AG04450 (cell line): ENCODE measurements around the gene ARHGAP15. TPM values are rescaled to one million over a fixed set of nuclear protein-coding genes. Genes with fewer than 3 reads are reported as not detected.

Experiments
- CTCF ChIA-PET: fragments of 300-600, 350-600 bp; formaldehyde crosslinking; extraction: SDS; loops from one replicate; lab custom pipeline; 2022; ENCODE audit warnings: antibody characterized with exemption, inconsistent platforms; lab: Charles Lee
- POLR2A ChIA-PET: fragments of 350-600 bp; formaldehyde crosslinking; extraction: SDS; loops from one replicate; lab custom pipeline; 2021; ENCODE audit warnings: antibody characterized with exemption, inconsistent platforms; lab: Yijun Ruan, JAX
- DNase-seq: peaks from one replicate; pipeline ENCODE4 v3.0.0-alpha.2; 2011; ENCODE audit warnings: low read depth, low spot score
- H3K27ac ChIP-seq: one replicate; pipeline ENCODE4 v1.5.1; 2012; ENCODE audit warnings: low read depth, low read length, control low read depth
- H3K27me3 ChIP-seq: one replicate; pipeline ENCODE4 v1.6.0; 2012; ENCODE audit warnings: low read length; ENCODE audit not compliant: control insufficient read depth, insufficient read depth
- H3K4me3 ChIP-seq: 2 replicates; pipeline ENCODE4 v1.5.1; 2011; ENCODE audit warnings: mild to moderate bottlenecking, low read depth, low read length, control low read depth
- H3K9me3 ChIP-seq: 2 replicates; pipeline ENCODE4 v1.5.1; 2012; ENCODE audit warnings: low read length; ENCODE audit not compliant: control insufficient read depth, insufficient read depth
- CTCF ChIP-seq: IDR thresholded peaks from 2 replicates; pipeline ENCODE4 v1.5.1; 2011; ENCODE audit warnings: low read depth, low read length, control low read depth, inconsistent platforms
- polyA plus RNA-seq: library from polyadenylated mRNA; depleted of rRNA; stranded (reverse); fragments of >200 nt; gene quantifications from 2 replicates; pipeline ENCODE4 v1.2.3, GENCODE V29; 2011

ARHGAP15 gene
- polyA plus RNA-seq, 1 experiment, result not detected

DNA sequence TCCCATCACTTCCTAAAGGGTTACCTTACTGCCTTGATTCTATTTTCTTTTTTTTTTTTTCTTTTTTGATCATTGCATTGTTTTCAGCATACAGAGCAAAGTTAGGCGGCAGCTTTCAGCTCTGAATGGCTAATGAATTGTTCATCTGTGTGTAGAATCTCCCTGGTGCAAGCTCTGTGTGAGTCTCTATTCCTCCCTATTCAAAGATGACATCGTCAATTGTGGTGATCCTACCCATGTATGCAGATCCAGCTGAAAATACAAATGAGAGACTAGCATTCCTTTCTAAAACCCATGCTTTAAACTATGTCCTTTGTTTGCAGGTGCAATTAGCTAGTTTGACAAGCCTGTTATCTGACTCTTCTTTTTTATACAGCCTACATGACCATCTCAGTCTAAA lies 539.0 kb downstream of the ARHGAP15 start:
- no peak for TF ChIP-seq CTCF
- ChIA-PET CTCF (no interaction called here), POLR2A (no interaction called here)
- DNase-seq, result no peak
- Histone ChIP-seq H3K9me3 (no peaks in the 10 kb centered on the region), H3K27ac (no peak overlapping the region), H3K4me3 (no peak overlapping the region), H3K27me3 (no peaks in the 10 kb centered on the region)

DNA sequence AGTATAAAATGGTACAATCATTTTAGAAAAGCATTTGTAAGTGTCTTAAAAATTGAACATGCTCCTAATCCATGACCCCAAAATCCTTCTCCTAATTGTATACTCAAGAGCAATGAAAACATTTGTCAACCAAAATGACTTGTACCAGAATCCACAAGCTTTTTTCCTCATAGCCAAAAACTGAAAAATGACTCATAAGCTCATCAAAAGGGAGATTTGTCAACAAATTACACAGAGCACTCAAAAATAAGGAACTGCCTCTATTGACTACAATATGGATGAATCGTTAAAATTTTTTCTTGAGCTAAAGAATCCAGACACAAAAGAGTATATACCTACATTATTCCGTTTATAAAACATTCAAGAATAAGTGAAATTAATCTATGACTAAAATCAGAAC lies 544.8 kb downstream of the ARHGAP15 start:
- no peaks in the 10 kb centered on the region for H3K27me3 ChIP-seq
- no peak for DNase-seq
- ChIA-PET CTCF (no interaction called here), POLR2A (no interaction called here)
- H3K9me3 ChIP-seq, result no peaks in the 10 kb centered on the region
- H3K27ac ChIP-seq, result no peak overlapping the region
- H3K4me3 ChIP-seq, result no peak overlapping the region
- TF ChIP-seq CTCF, result no peak

DNA sequence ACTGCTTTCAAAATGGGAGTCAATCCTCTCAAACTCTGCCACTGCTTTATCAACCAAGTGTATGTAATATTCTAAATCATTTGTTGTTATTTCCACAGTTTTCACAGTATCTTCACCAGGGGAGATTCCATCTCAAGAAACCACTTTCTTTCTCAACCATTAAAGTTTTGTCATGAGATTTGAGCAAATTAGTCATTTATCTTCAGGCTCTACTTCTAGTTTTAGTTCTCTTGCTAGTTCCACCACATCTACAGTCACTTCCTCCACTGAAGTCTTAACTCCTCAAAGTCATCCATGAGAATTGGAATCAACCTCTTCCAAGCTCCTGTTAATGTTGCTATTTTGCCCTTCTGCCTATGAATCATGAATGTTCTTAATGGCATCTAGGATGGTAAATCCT lies 545.8 kb downstream of the ARHGAP15 start:
- ChIA-PET POLR2A (no interaction called here), CTCF (no interaction called here)
- no peak for TF ChIP-seq CTCF
- Histone ChIP-seq H3K4me3 (no peak overlapping the region), H3K27ac (no peak overlapping the region), H3K27me3 (no peaks in the 10 kb centered on the region), H3K9me3 (no peaks in the 10 kb centered on the region)
- no peak for DNase-seq

DNA sequence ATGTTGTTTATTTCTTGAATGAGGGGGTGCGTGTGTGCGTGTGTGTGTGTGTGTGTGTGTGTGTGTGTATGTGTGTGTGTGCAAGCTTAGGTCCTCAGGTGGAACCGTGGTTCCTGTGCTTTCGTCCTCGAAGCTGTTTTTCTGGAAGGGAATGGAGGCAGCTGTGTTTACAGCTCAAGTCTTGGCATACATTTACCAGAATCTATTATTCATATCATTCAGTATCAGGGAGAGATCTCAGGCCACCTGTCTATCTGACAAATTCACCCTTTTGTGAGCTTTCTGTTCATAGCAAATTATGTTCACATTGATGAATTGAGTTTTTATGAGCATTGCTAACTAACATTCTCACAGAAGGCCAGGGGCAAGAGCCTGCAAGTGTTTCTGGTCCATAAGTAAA lies 550.4 kb downstream of the ARHGAP15 start:
- no peaks in the 10 kb centered on the region for H3K27me3 ChIP-seq
- no peak for DNase-seq
- ChIA-PET POLR2A (no interaction called here), CTCF (interaction anchor here (0.6 kb wide), 2 partner anchors 167 to 1157 kb away, joined by 3 to 4 read pairs; no protein-coding TSS in a partner anchor)
- no peaks in the 10 kb centered on the region for H3K9me3 ChIP-seq
- no peak overlapping the region for H3K4me3 ChIP-seq
- H3K27ac ChIP-seq, result no peak overlapping the region
- TF ChIP-seq CTCF, result no peak

DNA sequence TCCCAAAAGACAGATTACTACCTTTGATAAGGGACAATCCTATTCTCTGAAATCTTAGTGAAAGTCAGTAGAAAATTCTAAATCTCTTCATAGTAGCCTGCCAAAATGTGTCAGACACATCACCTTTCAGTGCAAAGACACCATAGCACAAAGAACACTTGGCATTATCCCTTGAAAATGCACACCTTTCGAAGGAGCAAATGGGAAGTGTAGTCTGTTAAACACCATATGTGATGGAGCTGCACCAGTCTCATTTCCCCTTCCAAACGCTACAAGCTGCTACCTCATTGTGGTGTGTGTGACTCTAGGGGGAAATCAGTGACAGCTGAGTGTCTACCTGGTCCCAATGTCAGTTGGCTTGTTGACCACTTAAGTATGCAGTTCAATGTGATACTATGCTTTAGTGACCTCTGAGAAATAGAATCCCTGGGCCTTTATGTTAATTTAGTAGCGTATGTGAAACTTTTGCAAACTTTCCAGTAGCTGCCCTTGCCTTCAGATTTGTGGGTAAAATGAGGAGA lies 551.7 kb downstream of the ARHGAP15 start:
- Histone ChIP-seq H3K9me3 (no peaks in the 10 kb centered on the region), H3K27me3 (no peaks in the 10 kb centered on the region), H3K4me3 (no peak overlapping the region), H3K27ac (no peak overlapping the region)
- ChIA-PET POLR2A (no interaction called here), CTCF (no interaction called here)
- no peak for TF ChIP-seq CTCF
- no peak for DNase-seq
